CD4-positive, alpha-beta memory T cell (primary cell): Measurements from ENCODE around the gene ACAA2. TPM values are rescaled to one million over a fixed set of nuclear protein-coding genes. Genes with fewer than 3 reads are reported as not detected.
A peak's percentile ranks its signal among the peaks of the same experiment; 100 is the strongest.

Source experiments
- CTCF ChIA-PET: fragments of 350-600 bp; sonication (Branson Sonifier 250); formaldehyde crosslinking; loops from one replicate; lab custom pipeline; 2021; ENCODE audit warnings: inconsistent platforms; ENCODE audit not compliant: partially characterized antibody; lab: Charles Lee
- POLR2A ChIA-PET: fragments of 350-600 bp; sonication (Branson Sonifier 250); formaldehyde crosslinking; loops from one replicate; lab custom pipeline; 2021; ENCODE audit not compliant: partially characterized antibody; lab: Charles Lee
- DNase-seq, 5 donors: peaks; one replicate each; pipeline versions ENCODE4 v3.0.0 to v3.0.0-alpha.2; 2020 to 2022; ENCODE audit warnings: mixed read lengths in 1 of 5
- H3K27ac ChIP-seq: one replicate; pipeline ENCODE4 v1.7.0; 2013; ENCODE audit warnings: low read depth, low read length
- H3K27me3 ChIP-seq: 2 replicates; pipeline ENCODE4 v1.7.0; 2013; ENCODE audit warnings: mild to moderate bottlenecking, low read length, moderate library complexity; ENCODE audit not compliant: insufficient read depth
- H3K36me3 ChIP-seq: 2 replicates; pipeline ENCODE4 v1.7.0; 2013; ENCODE audit warnings: mild to moderate bottlenecking, low read length, moderate library complexity; ENCODE audit not compliant: insufficient read depth
- H3K4me1 ChIP-seq: 2 replicates; pipeline ENCODE4 v1.7.0; 2013; ENCODE audit warnings: mild to moderate bottlenecking, low read length, moderate library complexity; ENCODE audit not compliant: insufficient read depth
- H3K4me3 ChIP-seq, 2 donors: one replicate each; pipeline ENCODE4 v1.7.0; 2013; ENCODE audit warnings: low read length in 2 of 2, mild to moderate bottlenecking in 1 of 2
- H3K9me3 ChIP-seq, 2 donors: one replicate each; pipeline ENCODE4 v1.7.0; 2013; ENCODE audit warnings: low read length in 2 of 2, control low read depth in 1 of 2; ENCODE audit not compliant: control insufficient read depth in 1 of 2
- H3K27ac Mint-ChIP-seq, 7 donors: one replicate each; pipeline ENCODE4 v1.8.0; 2020 to 2021; ENCODE audit warnings: mixed read lengths in 7 of 7, mild to moderate bottlenecking in 6 of 7, inconsistent platforms in 3 of 7, moderate library complexity in 3 of 7
- H3K27me3 Mint-ChIP-seq, 2 donors: one replicate each; pipeline ENCODE4 v1.8.0; 2020 to 2021; ENCODE audit warnings: mixed read lengths in 2 of 2
- H3K36me3 Mint-ChIP-seq, 2 donors: one replicate each; pipeline ENCODE4 v1.8.0; 2020 to 2021; ENCODE audit warnings: mixed read lengths in 2 of 2, inconsistent platforms in 1 of 2, mild to moderate bottlenecking in 1 of 2
- H3K4me1 Mint-ChIP-seq, 4 donors: one replicate each; pipeline ENCODE4 v1.8.0; 2020 to 2021; ENCODE audit warnings: mixed read lengths in 4 of 4, mild to moderate bottlenecking in 1 of 4
- H3K4me3 Mint-ChIP-seq, 8 donors: one replicate each; pipeline ENCODE4 v1.8.0; 2020 to 2021; ENCODE audit warnings: mixed read lengths in 8 of 8, mild to moderate bottlenecking in 7 of 8, moderate library complexity in 6 of 8, inconsistent platforms in 3 of 8
- H3K9me3 Mint-ChIP-seq, 8 donors: one replicate each; pipeline ENCODE4 v1.8.0; 2020 to 2021; ENCODE audit warnings: mixed read lengths in 8 of 8, mild to moderate bottlenecking in 5 of 8, inconsistent platforms in 3 of 8, moderate library complexity in 1 of 8
- intact Hi-C: fragments of 100-400 bp; cut with micrococcal nuclease; formaldehyde crosslinking; loops from one replicate; pipeline ENCODE4 v1.15.1; 2023
- polyA plus RNA-seq, 2 donors: library from polyadenylated mRNA; unstranded; fragments of 300-500 nt; fragmentation: Illumina TruSeq; gene quantifications; one replicate each; pipeline ENCODE4 v1.2.3, GENCODE V29; 2021
- total RNA-seq, 2 experiments: library from RNA; stranded (reverse); gene quantifications; one replicate each; pipeline ENCODE4 v1.2.3, GENCODE V29; 2021

Gene ACAA2
- total and polyA plus RNA-seq, 4 experiments from 2014 or later = 21.8 to 150 (median 44.1) TPM

DNA sequence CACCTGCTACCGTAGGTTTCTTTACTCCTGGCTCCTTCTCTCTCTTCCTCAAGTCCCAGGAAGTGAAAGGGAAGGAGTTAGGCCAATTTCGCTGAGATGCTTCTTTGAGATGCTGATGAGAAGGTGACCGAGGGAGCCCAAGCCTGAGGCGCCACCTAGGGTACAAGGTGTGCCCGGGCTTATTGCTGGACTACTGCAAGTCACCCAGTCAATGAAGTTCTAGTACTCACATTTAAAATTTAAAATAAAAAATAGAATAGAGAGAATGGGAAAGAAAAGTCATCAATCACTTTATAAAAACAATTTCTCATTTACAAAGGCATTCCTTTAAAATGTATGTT, 45.3 kb downstream of the ACAA2 start:
- Histone ChIP-seq H3K4me3 (no peak overlapping the region), H3K9me3 (no peaks in the 10 kb centered on the region), H3K4me1 (no peaks in the 10 kb centered on the region), H3K27me3 (no peaks in the 10 kb centered on the region), H3K36me3 (no peaks in the 10 kb centered on the region), H3K27ac (no peak overlapping the region)
- no peaks in the 10 kb centered on the region for H3K36me3 Mint-ChIP-seq
- H3K4me3 Mint-ChIP-seq = no peak overlapping the region
- DNase-seq = no peak
- intact Hi-C loops = no loop called here
- CTCF ChIA-PET = no interaction called here
- POLR2A ChIA-PET = no interaction called here
- no peaks in the 10 kb centered on the region for H3K9me3 Mint-ChIP-seq
- no peaks in the 10 kb centered on the region for H3K27me3 Mint-ChIP-seq
- peaks cover 0 to 3% (median 1%) of the 10 kb centered on the region in 4 donors for H3K4me1 Mint-ChIP-seq
- H3K27ac Mint-ChIP-seq = no peak overlapping the region

DNA sequence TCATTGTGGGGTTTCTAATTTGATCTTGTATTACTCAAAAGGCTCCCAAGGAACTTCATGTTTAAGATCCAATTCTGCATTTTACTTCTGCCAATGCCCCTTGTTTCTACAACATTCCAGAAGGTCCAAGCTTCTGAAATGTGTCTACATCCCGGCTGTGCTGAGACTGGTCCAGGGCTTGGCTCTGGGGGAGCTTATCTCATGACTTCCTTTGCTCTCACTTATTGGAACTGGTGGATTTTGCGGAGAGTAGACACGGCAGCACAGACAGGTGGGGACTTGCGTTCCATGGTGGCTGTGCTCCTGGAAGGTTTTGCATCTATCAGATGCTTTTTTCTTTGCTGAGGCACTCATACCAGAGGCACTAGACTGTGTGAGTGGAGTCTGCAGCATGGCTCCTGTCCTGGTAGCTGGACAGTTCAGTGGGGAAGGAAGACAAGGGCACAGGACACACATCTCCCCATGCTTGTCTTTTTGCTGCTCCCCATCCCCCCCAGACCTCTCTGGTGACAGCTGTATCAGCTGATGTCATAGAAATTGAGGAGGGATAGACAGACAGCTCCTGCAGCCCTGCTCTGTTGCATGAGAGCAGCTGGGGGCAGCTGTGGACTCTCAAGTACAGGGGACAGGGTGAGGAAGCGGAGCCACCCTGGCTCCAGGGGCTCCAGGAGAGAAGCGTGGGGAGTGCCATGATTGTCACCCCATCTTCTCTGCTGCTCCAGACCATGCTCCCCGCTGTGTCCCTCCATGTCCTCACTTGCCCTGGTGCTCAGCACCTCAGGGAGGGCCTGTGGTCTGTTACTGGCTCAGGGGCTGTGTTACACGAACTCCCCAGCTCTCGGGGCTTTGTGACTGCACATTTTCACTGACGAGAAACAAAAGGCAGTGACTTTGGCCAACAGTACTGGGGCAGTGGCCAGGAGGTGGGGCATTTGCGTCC, 46.0 kb downstream of the ACAA2 start:
- Mint-ChIP-seq H3K4me1 (peaks cover 0 to 3% (median 1%) of the 10 kb centered on the region in 4 donors), H3K9me3 (no peaks in the 10 kb centered on the region), H3K27me3 (no peaks in the 10 kb centered on the region), H3K4me3 (no peak overlapping the region), H3K27ac (peak overlapping the region in 1 of 7 donors; percentile 27), H3K36me3 (no peaks in the 10 kb centered on the region)
- CTCF ChIA-PET = interaction anchor here (0.5 kb wide), 1 partner anchor 61 kb away, joined by 3 read pairs; no protein-coding TSS in a partner anchor
- intact Hi-C loops = no loop called here
- DNase-seq = no peak
- Histone ChIP-seq H3K27me3 (no peaks in the 10 kb centered on the region), H3K4me3 (no peak overlapping the region), H3K4me1 (no peaks in the 10 kb centered on the region), H3K27ac (no peak overlapping the region), H3K36me3 (no peaks in the 10 kb centered on the region), H3K9me3 (no peaks in the 10 kb centered on the region)
- POLR2A ChIA-PET = no interaction called here

DNA sequence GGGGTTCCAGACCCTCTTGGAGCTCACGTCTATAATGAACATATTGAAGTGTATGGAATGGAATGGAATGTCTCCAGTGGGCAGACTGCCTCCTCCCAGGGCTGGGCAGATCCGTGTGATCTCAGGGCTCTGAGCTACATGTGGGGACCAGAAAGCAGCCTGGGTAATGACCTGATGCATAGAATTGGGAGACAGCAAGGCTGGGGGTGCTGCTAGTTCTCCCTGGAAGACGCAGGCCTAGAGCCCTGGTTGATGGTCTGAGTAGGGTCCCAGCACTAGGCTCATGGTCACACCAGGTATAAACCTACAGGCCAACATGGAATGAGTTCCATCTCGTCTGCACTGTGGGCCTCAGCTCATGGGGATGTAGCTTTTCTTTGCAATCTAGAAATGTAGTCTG, 46.7 kb downstream of the ACAA2 start:
- Histone ChIP-seq H3K9me3 (no peaks in the 10 kb centered on the region), H3K27ac (no peak overlapping the region), H3K36me3 (no peaks in the 10 kb centered on the region), H3K4me1 (no peaks in the 10 kb centered on the region), H3K4me3 (no peak overlapping the region), H3K27me3 (no peaks in the 10 kb centered on the region)
- Mint-ChIP-seq H3K27ac (no peak overlapping the region), H3K36me3 (no peaks in the 10 kb centered on the region), H3K9me3 (peaks cover 0 to 1% (median 0%) of the 10 kb centered on the region in 8 donors), H3K27me3 (no peaks in the 10 kb centered on the region), H3K4me3 (no peak overlapping the region), H3K4me1 (peaks cover 0 to 3% (median 1%) of the 10 kb centered on the region in 4 donors)
- ChIA-PET POLR2A (no interaction called here), CTCF (no interaction called here)
- intact Hi-C loops = no loop called here
- no peak for DNase-seq

DNA sequence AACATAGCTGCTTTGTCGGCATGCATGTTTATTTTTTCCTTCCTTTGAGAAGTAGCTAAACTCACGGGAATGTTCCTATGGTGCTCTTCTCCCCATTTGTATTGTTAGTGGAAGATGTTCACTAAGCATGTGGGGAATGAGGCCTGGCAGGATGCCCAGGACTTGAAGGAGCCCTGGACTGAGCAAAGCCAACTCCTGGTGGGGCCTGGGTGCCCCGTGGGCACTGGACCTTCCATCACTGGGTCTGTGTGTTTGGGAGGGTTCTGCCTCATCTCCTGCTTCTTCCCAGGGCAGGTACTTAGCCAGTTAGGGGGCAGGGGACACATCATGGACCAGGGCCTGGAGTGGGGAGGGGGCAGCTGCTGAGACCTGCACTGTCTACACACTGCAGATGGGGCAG, 49.3 kb downstream of the ACAA2 start:
- H3K4me1 Mint-ChIP-seq = peaks cover 0 to 3% (median 1%) of the 10 kb centered on the region in 4 donors
- H3K9me3 Mint-ChIP-seq = peaks cover 0 to 1% (median 0%) of the 10 kb centered on the region in 8 donors
- H3K36me3 ChIP-seq = no peaks in the 10 kb centered on the region
- no peaks in the 10 kb centered on the region for H3K4me1 ChIP-seq
- no peaks in the 10 kb centered on the region for H3K36me3 Mint-ChIP-seq
- intact Hi-C loops = no loop called here
- no peak for DNase-seq
- no peaks in the 10 kb centered on the region for H3K27me3 ChIP-seq
- no peaks in the 10 kb centered on the region for H3K9me3 ChIP-seq
- no peaks in the 10 kb centered on the region for H3K27me3 Mint-ChIP-seq
- ChIA-PET CTCF (no interaction called here), POLR2A (no interaction called here)
- no peak overlapping the region for H3K4me3 ChIP-seq
- no peak overlapping the region for H3K27ac Mint-ChIP-seq
- H3K4me3 Mint-ChIP-seq = no peak overlapping the region
- no peak overlapping the region for H3K27ac ChIP-seq

DNA sequence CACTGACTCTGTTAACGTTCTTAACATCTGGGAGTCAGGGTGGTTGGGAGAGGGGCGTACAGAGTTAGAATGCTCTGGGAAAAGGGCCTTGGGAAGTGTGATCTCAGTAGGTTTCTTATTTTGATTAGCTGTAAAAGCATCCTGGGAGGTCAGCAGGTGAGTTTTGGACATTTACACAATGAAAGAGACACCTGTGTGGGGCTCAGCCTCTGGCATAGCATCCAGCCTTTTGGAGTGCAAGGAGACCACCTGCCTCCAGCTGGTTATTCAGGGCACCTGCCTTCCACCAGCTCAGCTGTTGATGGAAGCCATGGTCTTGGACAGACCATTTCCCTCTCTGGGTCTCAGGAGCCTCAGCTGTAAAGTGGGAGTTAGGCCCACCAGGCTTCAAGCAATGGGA, 49.7 kb downstream of the ACAA2 start:
- POLR2A ChIA-PET = no interaction called here
- Mint-ChIP-seq H3K9me3 (peaks cover 0 to 1% (median 0%) of the 10 kb centered on the region in 8 donors), H3K27me3 (no peaks in the 10 kb centered on the region), H3K4me3 (peak overlapping the region in 1 of 8 donors; percentile 58), H3K4me1 (peaks cover 0 to 3% (median 1%) of the 10 kb centered on the region in 4 donors), H3K27ac (no peak overlapping the region), H3K36me3 (no peaks in the 10 kb centered on the region)
- Histone ChIP-seq H3K9me3 (no peaks in the 10 kb centered on the region), H3K27me3 (no peaks in the 10 kb centered on the region), H3K36me3 (no peaks in the 10 kb centered on the region), H3K27ac (no peak overlapping the region), H3K4me1 (no peaks in the 10 kb centered on the region), H3K4me3 (no peak overlapping the region)
- CTCF ChIA-PET = no interaction called here
- no peak for DNase-seq
- intact Hi-C loops = no loop called here

DNA sequence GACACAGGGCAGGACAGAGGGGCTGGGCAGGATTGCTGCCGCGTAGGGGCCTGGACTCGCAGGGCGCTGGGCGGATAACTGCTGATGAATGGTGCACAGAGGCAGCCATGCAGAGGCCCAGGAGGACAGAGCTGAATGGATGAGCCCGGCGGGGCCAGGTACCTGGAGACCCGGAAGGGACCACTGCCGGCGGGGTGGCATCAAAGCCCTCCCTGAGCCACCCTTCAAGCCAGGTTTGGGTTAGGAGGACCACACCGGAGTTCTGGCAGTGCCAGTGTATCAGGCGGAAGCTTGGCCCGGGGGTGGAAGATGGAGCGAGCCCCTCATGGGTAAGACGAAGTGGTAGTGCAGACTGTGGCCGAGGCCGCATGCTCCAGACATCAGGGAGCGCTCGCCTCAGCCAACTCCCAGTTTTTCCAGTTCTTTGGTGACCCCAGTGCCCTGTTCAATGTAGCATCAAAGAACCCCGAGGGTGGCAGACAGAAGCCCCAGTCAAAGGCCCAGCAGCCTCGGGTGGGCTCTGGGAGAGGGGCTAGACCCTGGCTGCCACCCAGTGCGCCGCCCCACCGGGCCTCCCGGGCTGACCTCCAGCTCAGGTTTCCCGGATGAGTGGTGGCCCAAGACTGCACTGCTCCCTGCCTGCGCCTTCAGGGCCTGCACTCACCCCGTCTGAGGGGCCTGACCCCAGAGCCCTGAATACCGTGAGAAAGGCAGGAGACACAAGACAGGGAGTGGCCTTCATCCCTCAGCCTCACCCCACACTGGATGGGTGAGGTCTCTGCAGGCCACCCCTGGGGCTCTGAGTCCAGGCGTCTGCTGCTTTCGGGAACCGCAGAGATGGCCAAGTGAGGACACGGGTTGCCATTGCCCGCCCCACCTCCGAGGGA, 50.9 kb downstream of the ACAA2 start:
- Mint-ChIP-seq H3K4me1 (peaks cover 0 to 3% (median 1%) of the 10 kb centered on the region in 4 donors), H3K27ac (no peak overlapping the region), H3K4me3 (no peak overlapping the region), H3K36me3 (no peaks in the 10 kb centered on the region), H3K27me3 (no peaks in the 10 kb centered on the region), H3K9me3 (peaks cover 0 to 1% (median 0%) of the 10 kb centered on the region in 8 donors)
- no peaks in the 10 kb centered on the region for H3K9me3 ChIP-seq
- no peaks in the 10 kb centered on the region for H3K27me3 ChIP-seq
- intact Hi-C loops = no loop called here
- H3K4me3 ChIP-seq = no peak overlapping the region
- no peak overlapping the region for H3K27ac ChIP-seq
- POLR2A ChIA-PET = no interaction called here
- H3K4me1 ChIP-seq = no peaks in the 10 kb centered on the region
- H3K36me3 ChIP-seq = no peaks in the 10 kb centered on the region
- CTCF ChIA-PET = no interaction called here
- no peak for DNase-seq

DNA sequence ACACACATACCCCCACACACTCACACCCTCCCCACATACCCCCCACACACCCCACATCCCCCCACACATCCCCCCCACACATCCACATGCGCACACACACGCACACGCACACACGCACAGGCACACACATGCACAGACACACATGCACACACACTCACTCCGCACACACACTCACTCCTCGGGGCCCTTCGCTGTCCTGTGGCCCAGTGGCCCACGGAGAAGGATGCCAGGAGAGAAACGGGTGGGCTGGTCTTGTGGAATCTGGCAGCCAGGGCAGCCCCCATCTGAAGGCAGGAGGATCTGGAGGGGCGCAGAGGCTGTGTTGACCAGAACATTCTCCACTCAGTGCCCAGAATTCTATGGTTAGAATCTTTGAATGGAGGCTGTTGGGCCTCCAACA, 51.6 kb downstream of the ACAA2 start:
- H3K36me3 Mint-ChIP-seq = no peaks in the 10 kb centered on the region
- no peak overlapping the region for H3K27ac Mint-ChIP-seq
- Histone ChIP-seq H3K27me3 (no peaks in the 10 kb centered on the region), H3K27ac (no peak overlapping the region), H3K36me3 (no peaks in the 10 kb centered on the region), H3K4me3 (no peak overlapping the region), H3K4me1 (no peaks in the 10 kb centered on the region), H3K9me3 (no peaks in the 10 kb centered on the region)
- POLR2A ChIA-PET = no interaction called here
- peaks cover 0 to 1% (median 0%) of the 10 kb centered on the region in 8 donors for H3K9me3 Mint-ChIP-seq
- CTCF ChIA-PET = no interaction called here
- H3K4me1 Mint-ChIP-seq = peaks cover 0 to 3% (median 1%) of the 10 kb centered on the region in 4 donors
- no peak overlapping the region for H3K4me3 Mint-ChIP-seq
- intact Hi-C loops = no loop called here
- DNase-seq = no peak
- H3K27me3 Mint-ChIP-seq = no peaks in the 10 kb centered on the region
